C4-2B (cell line): ENCODE results near the gene ECM1.

ENCODE experiments used
- ZFX ChIP-seq: fragments of 450-650 bp; IDR thresholded peaks from 2 replicates; pipeline ENCODE4 v1.6.1; 2017
- TF ChIP-seq, protein P1 (sequence below): fragments of 450-650 bp; conservative IDR thresholded peaks from 2 replicates; pipeline ENCODE4 v1.5.1; 2017; ENCODE audit warnings: mild to moderate bottlenecking

- TF ChIP-seq, protein P1, sequence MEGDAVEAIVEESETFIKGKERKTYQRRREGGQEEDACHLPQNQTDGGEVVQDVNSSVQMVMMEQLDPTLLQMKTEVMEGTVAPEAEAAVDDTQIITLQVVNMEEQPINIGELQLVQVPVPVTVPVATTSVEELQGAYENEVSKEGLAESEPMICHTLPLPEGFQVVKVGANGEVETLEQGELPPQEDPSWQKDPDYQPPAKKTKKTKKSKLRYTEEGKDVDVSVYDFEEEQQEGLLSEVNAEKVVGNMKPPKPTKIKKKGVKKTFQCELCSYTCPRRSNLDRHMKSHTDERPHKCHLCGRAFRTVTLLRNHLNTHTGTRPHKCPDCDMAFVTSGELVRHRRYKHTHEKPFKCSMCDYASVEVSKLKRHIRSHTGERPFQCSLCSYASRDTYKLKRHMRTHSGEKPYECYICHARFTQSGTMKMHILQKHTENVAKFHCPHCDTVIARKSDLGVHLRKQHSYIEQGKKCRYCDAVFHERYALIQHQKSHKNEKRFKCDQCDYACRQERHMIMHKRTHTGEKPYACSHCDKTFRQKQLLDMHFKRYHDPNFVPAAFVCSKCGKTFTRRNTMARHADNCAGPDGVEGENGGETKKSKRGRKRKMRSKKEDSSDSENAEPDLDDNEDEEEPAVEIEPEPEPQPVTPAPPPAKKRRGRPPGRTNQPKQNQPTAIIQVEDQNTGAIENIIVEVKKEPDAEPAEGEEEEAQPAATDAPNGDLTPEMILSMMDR = no peak
- no peak for TF ChIP-seq ZFX
Measured at GRCh38 chr1:150554086-150554452, 46.2 kb downstream of the ECM1 start.
